Progenitor cell of endocrine pancreas (in vitro differentiated cells): ENCODE measurements around the gene PROM1. TPM values are rescaled to one million over a fixed set of nuclear protein-coding genes. Genes with fewer than 3 reads are reported as not detected.

Source experiments
- DNase-seq: peaks from one replicate; pipeline ENCODE4 v3.0.0; 2021; ENCODE audit warnings: low spot score; ENCODE audit not compliant: unreplicated experiment
- H3K27ac Mint-ChIP-seq: 2 replicates; pipeline ENCODE4 v1.8.0; 2021; ENCODE audit warnings: mild to moderate bottlenecking, moderate library complexity, mixed read lengths
- H3K27me3 Mint-ChIP-seq: 2 replicates; pipeline ENCODE4 v1.8.0; 2021; ENCODE audit warnings: mixed read lengths
- H3K36me3 Mint-ChIP-seq: 2 replicates; pipeline ENCODE4 v1.8.0; 2022; ENCODE audit warnings: mixed read lengths; ENCODE audit not compliant: insufficient read depth
- H3K4me1 Mint-ChIP-seq: 2 replicates; pipeline ENCODE4 v1.8.0; 2021; ENCODE audit warnings: low read depth, mixed read lengths
- H3K4me3 Mint-ChIP-seq: 2 replicates; pipeline ENCODE4 v1.8.0; 2021; ENCODE audit warnings: low read depth, mild to moderate bottlenecking, moderate library complexity, mixed read lengths
- H3K9me3 Mint-ChIP-seq: 2 replicates; pipeline ENCODE4 v1.8.0; 2021; ENCODE audit warnings: low read depth, mixed read lengths
- total RNA-seq: library from RNA; stranded (reverse); gene quantifications from 2 replicates; pipeline ENCODE4 v1.2.1, GENCODE V29; 2021
- TF ChIP-seq, protein P1 (sequence below): fragments of 200-600 bp; sonication (generic); IDR thresholded peaks from one replicate; pipeline ENCODE4 v1.5.0; 2021; ENCODE audit warnings: antibody characterized with exemption, mild to moderate bottlenecking; ENCODE audit not compliant: unreplicated experiment

PROM1 gene
- total RNA-seq, 1 donor from 2014 or later, result 105 TPM

DNA sequence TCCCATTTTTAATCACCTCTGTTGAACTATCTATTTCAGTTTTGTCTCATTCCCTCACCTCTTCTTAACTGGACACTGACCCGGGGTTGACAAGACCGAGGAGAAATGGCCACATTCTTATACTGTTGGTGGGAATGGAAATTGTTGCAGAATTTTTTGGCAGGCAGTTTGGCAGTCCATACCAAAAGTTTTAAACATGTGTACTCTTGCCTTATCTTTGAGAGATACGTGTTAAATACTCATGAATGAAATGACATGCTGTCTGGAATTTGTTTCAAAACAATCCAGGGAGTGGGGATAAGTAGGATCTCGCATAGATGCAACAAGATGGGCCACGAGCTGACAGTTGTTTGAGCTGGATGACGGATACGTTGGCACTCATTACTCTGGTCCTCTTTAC, 157.3 kb downstream of the PROM1 start:
- DNase-seq, result no peak
- TF ChIP-seq, protein P1, sequence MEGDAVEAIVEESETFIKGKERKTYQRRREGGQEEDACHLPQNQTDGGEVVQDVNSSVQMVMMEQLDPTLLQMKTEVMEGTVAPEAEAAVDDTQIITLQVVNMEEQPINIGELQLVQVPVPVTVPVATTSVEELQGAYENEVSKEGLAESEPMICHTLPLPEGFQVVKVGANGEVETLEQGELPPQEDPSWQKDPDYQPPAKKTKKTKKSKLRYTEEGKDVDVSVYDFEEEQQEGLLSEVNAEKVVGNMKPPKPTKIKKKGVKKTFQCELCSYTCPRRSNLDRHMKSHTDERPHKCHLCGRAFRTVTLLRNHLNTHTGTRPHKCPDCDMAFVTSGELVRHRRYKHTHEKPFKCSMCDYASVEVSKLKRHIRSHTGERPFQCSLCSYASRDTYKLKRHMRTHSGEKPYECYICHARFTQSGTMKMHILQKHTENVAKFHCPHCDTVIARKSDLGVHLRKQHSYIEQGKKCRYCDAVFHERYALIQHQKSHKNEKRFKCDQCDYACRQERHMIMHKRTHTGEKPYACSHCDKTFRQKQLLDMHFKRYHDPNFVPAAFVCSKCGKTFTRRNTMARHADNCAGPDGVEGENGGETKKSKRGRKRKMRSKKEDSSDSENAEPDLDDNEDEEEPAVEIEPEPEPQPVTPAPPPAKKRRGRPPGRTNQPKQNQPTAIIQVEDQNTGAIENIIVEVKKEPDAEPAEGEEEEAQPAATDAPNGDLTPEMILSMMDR, result no peak
- Mint-ChIP-seq H3K9me3 (no peaks in the 10 kb centered on the region), H3K27ac (no peak overlapping the region), H3K4me3 (no peak overlapping the region), H3K4me1 (no peaks in the 10 kb centered on the region), H3K36me3 (no peaks in the 10 kb centered on the region), H3K27me3 (peaks cover 18% of the 10 kb centered on the region)

DNA sequence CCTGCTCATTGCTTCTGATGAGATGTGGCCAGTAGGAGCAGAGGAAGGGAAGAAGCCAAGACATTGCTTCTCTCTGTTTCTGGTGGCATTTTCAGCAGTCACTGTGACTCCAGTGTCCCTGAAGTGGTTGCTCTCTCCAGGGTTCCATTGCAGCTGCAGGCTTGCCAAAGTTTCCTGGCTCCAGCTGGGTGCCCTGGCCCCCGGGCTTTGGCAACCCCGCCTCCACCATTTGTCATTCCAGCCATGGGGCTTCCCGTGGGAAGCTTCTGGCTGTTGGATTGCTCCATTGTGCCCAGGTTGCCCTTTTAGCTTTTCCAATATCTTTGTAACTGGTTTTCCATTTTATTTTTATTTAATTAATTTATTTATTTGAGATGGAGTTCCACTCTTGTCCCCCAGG, 158.0 kb downstream of the PROM1 start:
- TF ChIP-seq, protein P1, result no peak
- Mint-ChIP-seq H3K27ac (no peak overlapping the region), H3K36me3 (no peaks in the 10 kb centered on the region), H3K9me3 (no peaks in the 10 kb centered on the region), H3K27me3 (peaks cover 17% of the 10 kb centered on the region), H3K4me1 (no peaks in the 10 kb centered on the region), H3K4me3 (no peak overlapping the region)
- no peak for DNase-seq

DNA sequence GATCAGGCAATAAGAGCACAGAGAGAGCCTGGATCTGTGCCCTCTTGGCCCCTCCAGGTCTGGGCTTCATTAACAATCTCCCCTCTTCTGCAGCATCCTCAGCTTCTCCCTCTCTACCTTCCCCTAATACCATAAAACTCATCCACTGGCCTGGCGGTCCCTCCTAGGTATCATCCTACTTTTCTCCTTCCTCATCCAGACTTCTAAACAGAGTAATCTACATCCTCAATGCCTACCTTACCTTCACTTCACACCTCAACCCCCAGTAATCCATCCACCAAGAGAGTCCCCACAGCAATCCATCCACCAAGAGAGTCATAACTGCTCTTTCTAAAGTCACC, 162.3 kb downstream of the PROM1 start:
- no peak overlapping the region for H3K27ac Mint-ChIP-seq
- H3K4me1 Mint-ChIP-seq, result no peaks in the 10 kb centered on the region
- no peak overlapping the region for H3K4me3 Mint-ChIP-seq
- no peaks in the 10 kb centered on the region for H3K36me3 Mint-ChIP-seq
- H3K9me3 Mint-ChIP-seq, result no peaks in the 10 kb centered on the region
- TF ChIP-seq, protein P1, result no peak
- H3K27me3 Mint-ChIP-seq, result peaks cover 17% of the 10 kb centered on the region
- DNase-seq, result no peak

DNA sequence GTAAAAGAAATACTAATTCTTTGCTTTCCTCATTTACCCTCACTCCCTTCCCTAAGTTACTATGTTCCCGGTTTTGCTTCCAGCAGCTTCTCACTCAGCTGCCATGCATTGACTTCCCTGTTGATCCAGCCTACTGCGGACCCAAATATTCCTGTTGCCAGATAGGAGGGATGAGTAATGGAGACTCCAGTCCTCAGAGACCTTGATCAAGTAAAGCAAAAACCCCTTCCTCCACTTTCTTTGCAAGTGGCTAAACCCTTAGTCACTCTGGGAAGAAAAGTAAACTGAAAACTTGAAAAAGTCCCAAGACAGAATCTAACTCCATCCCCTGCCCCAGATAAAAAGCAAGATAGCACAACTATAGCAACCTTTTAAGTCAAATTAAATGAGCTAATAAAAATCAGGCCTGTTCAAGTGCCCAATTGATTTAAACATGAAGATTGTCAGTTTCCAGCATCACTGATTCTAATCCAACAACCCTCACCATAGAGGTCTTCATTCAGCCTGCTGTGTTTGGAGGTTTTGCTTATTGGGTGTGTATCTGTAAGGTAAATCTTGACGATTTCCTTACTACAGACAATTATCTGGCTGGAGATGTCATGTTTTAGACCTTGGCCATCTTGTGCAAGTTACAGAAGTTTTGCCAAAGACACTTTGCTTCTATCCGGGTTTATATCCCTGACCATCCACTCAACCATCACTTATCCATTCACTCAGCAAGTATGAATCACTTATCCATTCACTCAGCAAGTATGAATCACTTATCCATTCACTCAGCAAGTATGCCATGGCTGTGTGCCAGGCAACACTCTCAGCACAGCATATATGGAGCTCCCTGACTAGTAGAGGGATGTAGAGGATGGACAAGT, 162.9 kb downstream of the PROM1 start:
- DNase-seq, result no peak
- Mint-ChIP-seq H3K4me3 (no peak overlapping the region), H3K27me3 (peaks cover 17% of the 10 kb centered on the region), H3K9me3 (peaks cover 1% of the 10 kb centered on the region), H3K4me1 (no peaks in the 10 kb centered on the region), H3K27ac (no peak overlapping the region), H3K36me3 (no peaks in the 10 kb centered on the region)
- TF ChIP-seq, protein P1, result no peak

DNA sequence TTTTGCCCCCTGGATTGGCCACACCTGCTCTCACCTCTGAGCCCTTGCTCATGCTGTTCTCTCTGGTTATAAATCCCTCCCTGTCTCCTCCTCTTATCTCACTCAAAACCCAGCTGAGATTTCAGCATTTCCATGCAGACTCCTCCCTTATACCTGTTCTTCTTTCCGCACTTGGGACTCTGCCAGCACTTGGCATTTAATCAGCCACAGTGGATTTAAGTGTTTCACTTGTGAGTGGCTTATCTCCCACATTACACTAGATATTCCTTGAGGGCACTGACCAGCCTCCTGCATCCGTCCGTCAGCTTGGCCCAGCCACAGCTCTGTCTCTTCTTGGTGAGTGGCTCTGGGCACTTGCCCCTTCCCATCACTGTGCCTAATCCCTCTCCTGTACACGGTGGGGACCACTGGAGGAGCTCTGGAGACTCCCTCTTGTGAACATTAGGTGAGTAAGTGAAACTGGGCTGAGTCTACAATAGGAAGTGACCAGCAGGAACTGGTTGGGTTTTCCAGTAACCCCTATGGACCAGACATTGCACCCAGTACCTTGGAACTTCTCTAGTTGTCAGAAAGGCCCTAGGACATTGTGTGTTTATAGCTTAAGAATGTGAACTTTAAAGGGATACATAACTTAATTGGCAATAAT, 165.2 kb downstream of the PROM1 start:
- peaks cover 11% of the 10 kb centered on the region for H3K27me3 Mint-ChIP-seq
- H3K4me1 Mint-ChIP-seq, result no peaks in the 10 kb centered on the region
- TF ChIP-seq, protein P1, result no peak
- H3K27ac Mint-ChIP-seq, result no peak overlapping the region
- DNase-seq, result no peak
- H3K36me3 Mint-ChIP-seq, result no peaks in the 10 kb centered on the region
- no peak overlapping the region for H3K4me3 Mint-ChIP-seq
- H3K9me3 Mint-ChIP-seq, result peaks cover 4% of the 10 kb centered on the region

Other genes with a start within 250 kb of the PROM1 start
- gene FGFBP1, start 145.3 kb downstream of the PROM1 start, total RNA-seq, result not detected in 2 replicates
- not detected in 2 replicates for gene FGFBP2, start 120.8 kb downstream of the PROM1 start, total RNA-seq
- 29.1 and 29.9 TPM in 2 replicates for gene TAPT1, start 142.4 kb upstream of the PROM1 start, total RNA-seq